Nephron progenitor cell (in vitro differentiated cells): Measurements from ENCODE around the gene AK8.

Source experiments
- DNase-seq: peaks from one replicate; pipeline ENCODE4 v3.0.0; 2021
- H3K27ac Mint-ChIP-seq: 2 replicates; pipeline ENCODE4 v1.8.0; 2021; ENCODE audit warnings: mild to moderate bottlenecking, moderate library complexity, mixed read lengths
- H3K27me3 Mint-ChIP-seq: 2 replicates; pipeline ENCODE4 v1.8.0; 2021; ENCODE audit warnings: mild to moderate bottlenecking, low read depth, mixed read lengths; ENCODE audit not compliant: poor library complexity
- H3K36me3 Mint-ChIP-seq: 2 replicates; pipeline ENCODE4 v1.8.0; 2021; ENCODE audit warnings: low read depth, mixed read lengths
- H3K4me1 Mint-ChIP-seq: 2 replicates; pipeline ENCODE4 v1.8.0; 2021; ENCODE audit warnings: mixed read lengths
- H3K4me3 Mint-ChIP-seq: 2 replicates; pipeline ENCODE4 v1.8.0; 2021; ENCODE audit warnings: mild to moderate bottlenecking, moderate library complexity, mixed read lengths
- H3K9me3 Mint-ChIP-seq: 2 replicates; pipeline ENCODE4 v1.8.0; 2021; ENCODE audit warnings: mild to moderate bottlenecking, moderate library complexity, mixed read lengths
- TF ChIP-seq, protein P1 (sequence below): fragments of 200-600 bp; sonication (generic); IDR thresholded peaks from 2 replicates; pipeline ENCODE4 v1.5.0; 2021; ENCODE audit warnings: antibody characterized with exemption

The AK8 gene

DNA sequence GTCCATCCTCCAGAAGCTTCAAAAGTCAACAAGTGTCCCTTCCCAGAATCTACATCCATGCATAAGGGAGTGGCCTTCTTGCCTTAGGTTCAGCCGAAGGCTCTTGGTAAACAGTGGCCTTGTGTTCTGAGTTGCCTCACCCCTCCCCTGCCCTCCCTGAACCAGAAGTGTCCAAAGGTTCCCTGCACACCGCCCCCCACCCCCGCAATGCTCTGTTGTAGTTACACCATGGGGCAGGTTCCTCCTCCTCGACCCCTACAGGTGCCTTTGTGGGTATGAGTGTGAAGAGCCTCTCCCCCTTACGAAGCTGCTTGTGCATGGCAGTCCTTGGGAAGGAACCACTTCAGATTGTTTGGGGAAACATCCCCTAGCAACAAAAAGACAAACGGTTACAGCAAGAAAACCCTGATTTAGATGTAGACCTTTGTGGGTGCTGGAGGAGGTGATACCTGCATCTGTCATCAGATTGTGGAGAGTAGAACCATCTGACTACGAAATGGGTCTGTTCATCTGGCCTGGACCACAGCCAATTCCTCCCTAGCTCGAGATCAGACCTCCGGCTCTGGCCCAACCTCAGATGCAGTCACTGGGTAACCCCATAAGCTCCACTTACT is 7.7 kb upstream of the AK8 start:
- peaks cover 16% of the 10 kb centered on the region for H3K4me1 Mint-ChIP-seq
- H3K27ac Mint-ChIP-seq = no peak overlapping the region
- H3K27me3 Mint-ChIP-seq = no peaks in the 10 kb centered on the region
- no peaks in the 10 kb centered on the region for H3K36me3 Mint-ChIP-seq
- TF ChIP-seq, protein P1, sequence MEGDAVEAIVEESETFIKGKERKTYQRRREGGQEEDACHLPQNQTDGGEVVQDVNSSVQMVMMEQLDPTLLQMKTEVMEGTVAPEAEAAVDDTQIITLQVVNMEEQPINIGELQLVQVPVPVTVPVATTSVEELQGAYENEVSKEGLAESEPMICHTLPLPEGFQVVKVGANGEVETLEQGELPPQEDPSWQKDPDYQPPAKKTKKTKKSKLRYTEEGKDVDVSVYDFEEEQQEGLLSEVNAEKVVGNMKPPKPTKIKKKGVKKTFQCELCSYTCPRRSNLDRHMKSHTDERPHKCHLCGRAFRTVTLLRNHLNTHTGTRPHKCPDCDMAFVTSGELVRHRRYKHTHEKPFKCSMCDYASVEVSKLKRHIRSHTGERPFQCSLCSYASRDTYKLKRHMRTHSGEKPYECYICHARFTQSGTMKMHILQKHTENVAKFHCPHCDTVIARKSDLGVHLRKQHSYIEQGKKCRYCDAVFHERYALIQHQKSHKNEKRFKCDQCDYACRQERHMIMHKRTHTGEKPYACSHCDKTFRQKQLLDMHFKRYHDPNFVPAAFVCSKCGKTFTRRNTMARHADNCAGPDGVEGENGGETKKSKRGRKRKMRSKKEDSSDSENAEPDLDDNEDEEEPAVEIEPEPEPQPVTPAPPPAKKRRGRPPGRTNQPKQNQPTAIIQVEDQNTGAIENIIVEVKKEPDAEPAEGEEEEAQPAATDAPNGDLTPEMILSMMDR = no peak
- DNase-seq = no peak
- no peaks in the 10 kb centered on the region for H3K9me3 Mint-ChIP-seq
- H3K4me3 Mint-ChIP-seq = no peak overlapping the region

DNA sequence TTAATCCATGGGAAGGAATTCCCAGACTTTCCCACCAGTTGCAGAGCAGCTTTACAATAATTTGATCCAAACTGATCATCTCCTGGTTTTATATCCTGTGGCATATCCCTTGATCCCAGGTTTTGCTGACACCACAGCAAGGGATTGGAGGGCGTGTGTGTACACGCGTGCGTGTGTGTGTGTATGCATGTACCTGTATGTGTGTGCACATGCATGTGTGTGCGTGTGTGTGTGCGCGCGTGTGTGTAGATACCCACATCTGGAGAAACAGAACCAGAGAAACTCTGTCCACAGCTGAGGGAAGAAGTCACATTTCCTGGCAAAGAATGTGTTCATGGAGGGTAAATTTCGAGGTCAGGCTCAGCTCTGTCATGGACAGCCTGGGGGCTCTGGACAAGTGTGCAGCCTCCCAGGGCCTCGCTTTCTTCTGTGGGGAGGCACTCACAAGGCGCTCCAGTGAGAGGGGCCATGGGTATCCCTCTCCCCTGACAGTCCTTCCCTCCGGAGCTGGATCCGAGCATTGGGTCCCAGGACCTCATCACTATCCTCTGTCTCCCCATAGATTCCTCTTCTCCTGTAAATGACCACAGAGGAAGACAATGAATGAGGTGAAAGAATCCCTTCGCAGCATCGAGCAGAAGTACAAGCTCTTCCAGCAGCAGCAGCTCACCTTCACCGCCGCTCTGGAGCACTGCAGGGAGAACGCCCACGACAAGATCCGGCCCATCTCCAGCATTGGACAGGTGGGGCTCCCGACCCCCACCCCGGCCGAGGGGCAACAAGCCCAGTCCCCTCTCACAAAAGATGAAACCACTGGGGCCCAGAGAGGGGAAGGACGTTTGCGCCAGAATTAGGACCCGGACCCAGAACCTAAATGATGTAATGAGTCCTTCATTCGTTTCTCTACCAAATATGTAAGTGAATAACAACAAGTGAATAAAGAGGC is 5.5 kb upstream of the AK8 start:
- Mint-ChIP-seq H3K4me3 (no peak overlapping the region), H3K27me3 (peaks cover 7% of the 10 kb centered on the region), H3K9me3 (no peaks in the 10 kb centered on the region), H3K27ac (no peak overlapping the region), H3K4me1 (peaks cover 28% of the 10 kb centered on the region), H3K36me3 (no peaks in the 10 kb centered on the region)
- DNase-seq = no peak
- TF ChIP-seq, protein P1 = no peak

DNA sequence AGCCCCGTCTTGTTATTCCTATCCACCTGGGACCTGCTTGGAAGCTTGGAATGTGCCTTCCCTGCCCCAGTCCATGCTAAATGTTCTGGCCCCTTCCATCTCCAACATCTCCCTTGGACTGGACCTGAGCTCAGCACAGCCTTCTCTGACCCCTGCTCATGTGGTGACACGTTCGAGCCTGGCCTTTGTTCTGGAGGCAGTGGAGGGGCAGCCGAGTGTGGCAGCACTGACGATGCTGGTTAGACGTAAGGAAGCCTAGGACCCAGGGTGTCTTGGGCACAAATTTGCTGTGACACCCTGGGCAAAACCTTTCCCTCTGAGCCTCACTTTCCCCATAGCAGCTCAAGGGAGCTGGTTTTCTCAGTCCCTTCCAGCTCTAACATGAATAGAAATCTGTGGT is 4.5 kb upstream of the AK8 start:
- peaks cover 28% of the 10 kb centered on the region for H3K4me1 Mint-ChIP-seq
- peak overlapping the region; percentile 38 for H3K4me3 Mint-ChIP-seq
- peaks cover 8% of the 10 kb centered on the region for H3K27me3 Mint-ChIP-seq
- H3K36me3 Mint-ChIP-seq = no peaks in the 10 kb centered on the region
- TF ChIP-seq, protein P1 = no peak
- H3K9me3 Mint-ChIP-seq = no peaks in the 10 kb centered on the region
- H3K27ac Mint-ChIP-seq = peak overlapping the region; percentile 69
- DNase-seq = no peak

DNA sequence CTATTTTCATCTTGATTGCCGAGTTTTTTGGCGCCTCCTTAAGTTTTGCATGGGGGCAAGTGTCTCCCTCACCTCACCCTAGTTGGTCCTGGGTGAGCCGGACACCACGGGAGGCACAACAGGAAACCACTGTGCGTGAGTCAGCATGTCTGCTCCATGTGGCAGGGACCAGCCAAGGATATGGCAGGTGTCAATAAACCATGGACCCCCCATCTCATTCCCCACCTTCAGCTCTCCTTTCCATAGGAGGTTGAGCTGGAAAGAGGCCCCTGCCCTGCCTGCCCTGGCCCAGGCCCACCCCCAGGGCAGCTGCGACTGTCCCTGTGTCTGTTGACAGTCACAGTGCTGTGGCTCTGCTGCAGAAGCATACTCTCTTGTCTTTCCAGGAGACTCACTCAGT is 3.7 kb upstream of the AK8 start:
- Mint-ChIP-seq H3K27me3 (peaks cover 12% of the 10 kb centered on the region), H3K27ac (no peak overlapping the region), H3K9me3 (no peaks in the 10 kb centered on the region), H3K36me3 (no peaks in the 10 kb centered on the region), H3K4me1 (peaks cover 28% of the 10 kb centered on the region), H3K4me3 (no peak overlapping the region)
- DNase-seq = no peak
- TF ChIP-seq, protein P1 = no peak

DNA sequence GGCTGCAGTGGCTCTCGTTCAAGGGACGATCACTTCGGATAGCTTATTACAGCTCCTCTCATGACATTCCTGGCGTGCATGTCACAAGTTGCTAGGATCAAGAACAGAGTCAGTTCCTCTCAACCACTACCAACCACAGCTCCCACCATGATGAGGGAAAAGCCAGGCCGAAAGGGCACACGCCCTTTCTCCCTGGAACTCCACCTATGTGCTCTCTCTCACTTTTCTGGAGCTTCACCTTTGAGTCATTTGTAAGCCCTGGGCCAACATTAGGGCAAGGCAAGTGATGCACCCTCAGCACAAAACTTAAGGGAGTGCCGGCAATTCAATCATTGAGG is 2.2 kb upstream of the AK8 start:
- Mint-ChIP-seq H3K4me1 (peaks cover 28% of the 10 kb centered on the region), H3K4me3 (peak overlapping the region; percentile 83), H3K36me3 (no peaks in the 10 kb centered on the region), H3K9me3 (no peaks in the 10 kb centered on the region), H3K27me3 (peaks cover 23% of the 10 kb centered on the region), H3K27ac (peak overlapping the region; percentile 50)
- TF ChIP-seq, protein P1 = no peak
- no peak for DNase-seq
